Measurements from ENCODE around the gene LNX2. TPM values are rescaled to one million over a fixed set of nuclear protein-coding genes. Genes with fewer than 3 reads are reported as not detected.

LNX2 gene
- total and polyA plus RNA-seq, 4 experiments from 2014 or later, result 6.6 to 13.0 (median 9.3) TPM

GRCh38 chr13:27500806-27501534, 119.4 kb downstream of the LNX2 start:
- H3K27me3 Mint-ChIP-seq, result peaks cover 1 to 4% of the 10 kb centered on the region in 2 donors
- Histone ChIP-seq H3K27me3 (ENCODE audit: insufficient read depth, low read length) (no peaks in the 10 kb centered on the region), H3K9me3 (ENCODE audit: control insufficient read depth in 1 of 2, low read length in 2 of 2) (no peaks in the 10 kb centered on the region), H3K4me3 (ENCODE audit: low read length in 2 of 2) (no peak overlapping the region), H3K4me1 (ENCODE audit: insufficient read depth, low read length) (no peaks in the 10 kb centered on the region), H3K27ac (ENCODE audit: low read depth, low read length) (no peak overlapping the region), H3K36me3 (ENCODE audit: insufficient read depth, low read length) (no peaks in the 10 kb centered on the region)
- intact Hi-C loops (cut with micrococcal nuclease), result no loop called here
- no peaks in the 10 kb centered on the region for H3K9me3 Mint-ChIP-seq
- H3K4me3 Mint-ChIP-seq, result no peak overlapping the region
- H3K27ac Mint-ChIP-seq, result no peak overlapping the region
- no peaks in the 10 kb centered on the region for H3K36me3 Mint-ChIP-seq
- no peak for DNase-seq
- POLR2A ChIA-PET (ENCODE audit: partially characterized antibody), result no interaction called here
- CTCF ChIA-PET (ENCODE audit: partially characterized antibody), result no interaction called here
- H3K4me1 Mint-ChIP-seq, result peaks cover 0 to 1% (median 0%) of the 10 kb centered on the region in 4 donors

- H3K9me3 ChIP-seq (ENCODE audit: control insufficient read depth in 1 of 2, low read length in 2 of 2), result no peaks in the 10 kb centered on the region
- no peaks in the 10 kb centered on the region for H3K27me3 ChIP-seq (ENCODE audit: insufficient read depth, low read length)
- POLR2A ChIA-PET (ENCODE audit: partially characterized antibody), result no interaction called here
- Mint-ChIP-seq H3K9me3 (no peaks in the 10 kb centered on the region), H3K4me1 (no peaks in the 10 kb centered on the region), H3K36me3 (no peaks in the 10 kb centered on the region), H3K27me3 (peaks cover 0 to 4% of the 10 kb centered on the region in 2 donors), H3K27ac (no peak overlapping the region), H3K4me3 (no peak overlapping the region)
- CTCF ChIA-PET (ENCODE audit: partially characterized antibody), result no interaction called here
- H3K4me3 ChIP-seq (ENCODE audit: low read length in 2 of 2), result no peak overlapping the region
- H3K36me3 ChIP-seq (ENCODE audit: insufficient read depth, low read length), result no peaks in the 10 kb centered on the region
- no peak for DNase-seq
- H3K27ac ChIP-seq (ENCODE audit: low read depth, low read length), result no peak overlapping the region
- no peaks in the 10 kb centered on the region for H3K4me1 ChIP-seq (ENCODE audit: insufficient read depth, low read length)
- intact Hi-C loops (cut with micrococcal nuclease), result no loop called here
Measured at GRCh38 chr13:27497563-27498230, 122.6 kb downstream of the LNX2 start.

DNA sequence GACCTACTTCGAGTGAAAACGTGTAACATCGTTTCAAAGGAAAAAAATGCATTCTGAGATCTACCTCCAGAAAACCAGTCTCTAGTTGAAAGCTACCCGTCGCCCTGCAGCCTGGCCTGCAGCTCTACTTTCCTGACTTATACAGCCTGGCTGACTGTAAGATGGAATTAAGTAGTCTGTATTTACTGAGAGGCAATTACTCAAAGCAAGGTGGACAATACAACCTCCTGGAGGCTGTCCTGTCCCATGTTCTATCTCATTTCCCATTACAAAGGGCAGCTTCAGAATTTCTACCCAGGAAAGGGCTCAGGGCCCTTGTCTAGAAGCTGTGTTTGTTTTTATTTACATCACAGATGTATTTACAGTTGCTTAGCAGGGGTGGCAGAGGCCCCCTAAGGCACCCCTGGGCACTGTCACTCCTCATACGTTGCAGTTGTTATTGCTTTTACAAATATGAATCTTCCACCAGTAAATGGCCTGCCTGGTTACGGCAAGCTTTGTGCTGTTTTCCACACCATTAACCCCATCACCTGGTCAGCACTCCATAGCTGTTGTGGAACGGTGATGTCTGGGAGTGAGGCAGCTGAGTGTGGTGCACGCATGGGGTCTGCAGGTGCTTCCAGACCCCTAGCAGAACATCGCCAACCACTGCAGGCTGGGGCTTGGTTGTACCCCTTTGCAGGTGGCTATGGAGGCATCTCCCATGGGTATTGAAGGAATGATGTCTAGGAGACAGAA, 123.6 kb downstream of the LNX2 start:
- H3K4me3 Mint-ChIP-seq, result no peak overlapping the region
- ChIA-PET CTCF (ENCODE audit: partially characterized antibody) (interaction anchor here (0.6 to 1.8 kb wide), 3 partner anchors 9 to 30 kb away, joined by 3 to 4 read pairs (median 3); no protein-coding TSS in a partner anchor), POLR2A (ENCODE audit: partially characterized antibody) (no interaction called here)
- no peak for DNase-seq
- no peak overlapping the region for H3K27ac ChIP-seq (ENCODE audit: low read depth, low read length)
- no peaks in the 10 kb centered on the region for H3K4me1 Mint-ChIP-seq
- intact Hi-C loops (cut with micrococcal nuclease), result no loop called here
- H3K36me3 Mint-ChIP-seq, result no peaks in the 10 kb centered on the region
- H3K36me3 ChIP-seq (ENCODE audit: insufficient read depth, low read length), result no peaks in the 10 kb centered on the region
- H3K27me3 ChIP-seq (ENCODE audit: insufficient read depth, low read length), result no peaks in the 10 kb centered on the region
- peaks cover 0 to 4% of the 10 kb centered on the region in 2 donors for H3K27me3 Mint-ChIP-seq
- no peaks in the 10 kb centered on the region for H3K4me1 ChIP-seq (ENCODE audit: insufficient read depth, low read length)
- no peaks in the 10 kb centered on the region for H3K9me3 Mint-ChIP-seq
- H3K27ac Mint-ChIP-seq, result no peak overlapping the region
- no peaks in the 10 kb centered on the region for H3K9me3 ChIP-seq (ENCODE audit: control insufficient read depth in 1 of 2, low read length in 2 of 2)
- H3K4me3 ChIP-seq (ENCODE audit: low read length in 2 of 2), result no peak overlapping the region

GRCh38 chr13:27496006-27496405, 124.3 kb downstream of the LNX2 start:
- Histone ChIP-seq H3K27ac (ENCODE audit: low read depth, low read length) (no peak overlapping the region), H3K27me3 (ENCODE audit: insufficient read depth, low read length) (no peaks in the 10 kb centered on the region), H3K9me3 (ENCODE audit: control insufficient read depth in 1 of 2, low read length in 2 of 2) (no peaks in the 10 kb centered on the region), H3K4me1 (ENCODE audit: insufficient read depth, low read length) (no peaks in the 10 kb centered on the region), H3K36me3 (ENCODE audit: insufficient read depth, low read length) (no peaks in the 10 kb centered on the region), H3K4me3 (ENCODE audit: low read length in 2 of 2) (no peak overlapping the region)
- peaks cover 0 to 4% of the 10 kb centered on the region in 2 donors for H3K27me3 Mint-ChIP-seq
- CTCF ChIA-PET (ENCODE audit: partially characterized antibody), result interaction anchor here (1.1 to 1.8 kb wide), 2 partner anchors 18 to 31 kb away, joined by 3 read pairs; no protein-coding TSS in a partner anchor
- DNase-seq, result no peak
- H3K9me3 Mint-ChIP-seq, result no peaks in the 10 kb centered on the region
- H3K36me3 Mint-ChIP-seq, result no peaks in the 10 kb centered on the region
- no peak overlapping the region for H3K4me3 Mint-ChIP-seq
- POLR2A ChIA-PET (ENCODE audit: partially characterized antibody), result no interaction called here
- no peak overlapping the region for H3K27ac Mint-ChIP-seq
- intact Hi-C loops (cut with micrococcal nuclease), result no loop called here
- H3K4me1 Mint-ChIP-seq, result no peaks in the 10 kb centered on the region

Other genes with a start within 250 kb of the LNX2 start
- gene GTF3A, start 195.9 kb downstream of the LNX2 start, total RNA-seq, result 100 to 1,000 TPM; 225 to 236 TPM
- gene GTF3A, start 195.9 kb downstream of the LNX2 start, polyA plus RNA-seq, result 100 to 1,000 TPM; 596 to 688 TPM
- 10 to 100 TPM; 86.4 to 92.4 TPM for gene MTIF3, start 170.0 kb downstream of the LNX2 start, total RNA-seq
- 10 to 100 TPM; 85.6 to 94.4 TPM for gene MTIF3, start 170.0 kb downstream of the LNX2 start, polyA plus RNA-seq
- 100 to 1,000 TPM; 152 TPM for gene POLR1D, start 1.4 kb upstream of the LNX2 start, total RNA-seq
- gene POLR1D, start 1.4 kb upstream of the LNX2 start, polyA plus RNA-seq, result 100 to 1,000 TPM; 117 to 141 TPM
- gene GSX1, start 172.0 kb upstream of the LNX2 start, total RNA-seq, result not detected
- not detected for gene GSX1, start 172.0 kb upstream of the LNX2 start, polyA plus RNA-seq

Measured in CD4-positive, alpha-beta memory T cell (primary cell).